GM21723 (cell line): ENCODE results near the gene JPT2.
"Not testable (repeated sequence)": the region's sequence is repeated elsewhere in the genome, so short reads cannot be mapped to it uniquely, and the experiment has no call there.

Experiments
- ATAC-seq: cut with Tn5 transposase; IDR thresholded peaks from one replicate; pipeline ENCODE4 v1.9.1; 2021; ENCODE audit warnings: mild to moderate bottlenecking, moderate library complexity; ENCODE audit not compliant: unreplicated experiment

The JPT2 gene

GRCh38 chr16:1727651-1728624, 49.9 kb downstream of the JPT2 start:
- no peak for ATAC-seq

DNA sequence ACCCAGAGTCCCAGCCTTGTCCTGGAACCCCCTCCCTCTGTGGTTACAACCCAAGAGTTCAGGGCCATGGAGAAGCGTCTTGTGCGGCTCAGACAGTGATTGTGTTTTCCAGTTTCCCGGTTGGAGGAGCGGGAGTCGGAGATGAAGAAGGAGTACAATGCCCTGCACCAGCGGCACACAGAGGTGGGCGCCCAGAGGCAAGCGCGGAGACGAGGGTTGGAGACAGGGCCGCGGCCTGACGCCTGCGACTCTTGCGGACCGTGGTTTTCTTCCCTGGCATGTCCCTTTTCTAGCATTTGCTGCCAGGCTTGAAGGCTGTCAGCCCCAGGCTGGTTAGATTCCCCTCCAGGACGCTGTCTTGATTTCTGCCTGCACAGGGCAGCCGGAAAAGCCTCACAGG, 50.9 kb downstream of the JPT2 start:
- no peak for ATAC-seq

DNA sequence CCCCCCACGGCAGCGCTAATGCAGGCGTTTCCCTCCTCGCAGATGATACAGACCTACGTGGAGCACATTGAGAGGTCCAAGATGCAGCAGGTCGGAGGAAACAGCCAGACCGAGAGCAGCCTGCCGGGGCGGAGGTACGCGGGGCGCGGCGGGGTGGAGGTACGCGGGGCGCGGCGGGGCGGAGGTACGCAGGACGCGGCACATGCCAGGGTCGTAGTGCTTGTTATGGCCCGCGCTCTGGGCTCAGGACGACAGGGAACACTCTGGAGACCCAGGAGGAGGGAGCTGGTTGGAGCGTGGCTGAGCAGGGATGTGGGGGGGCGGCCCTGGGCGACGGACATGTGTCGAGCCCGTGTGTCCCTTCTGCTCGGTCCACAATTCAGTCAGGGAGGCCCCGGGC, 51.4 kb downstream of the JPT2 start:
- ATAC-seq, result no peak

DNA sequence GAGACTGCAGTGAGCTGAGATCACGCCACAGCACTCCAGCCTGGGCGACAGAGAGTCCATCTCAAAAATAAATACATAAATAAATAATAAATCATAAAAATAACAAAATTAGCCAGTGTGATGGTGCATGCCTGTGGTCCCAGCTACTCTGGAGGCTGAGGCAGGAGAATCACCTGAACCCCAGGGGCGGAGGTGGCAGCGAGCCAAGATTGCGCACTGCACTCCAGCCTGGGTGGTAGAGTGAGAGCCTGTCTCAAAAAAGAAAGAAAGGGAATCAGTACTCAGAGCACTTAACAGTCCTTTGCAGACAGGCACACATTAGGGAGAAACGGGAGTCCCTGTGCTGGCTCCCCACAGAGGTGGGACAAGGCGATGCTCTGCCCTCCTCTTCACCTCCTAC, 53.0 kb downstream of the JPT2 start:
- ATAC-seq, result no peak

GRCh38 chr16:1731603-1732002, 53.5 kb downstream of the JPT2 start:
- no peak for ATAC-seq

- no peak for ATAC-seq
These were observed 54.0 kb downstream of the JPT2 start for GRCh38 chr16:1732071-1732470.

GRCh38 chr16:1732551-1732987, 54.5 kb downstream of the JPT2 start:
- not testable (repeated sequence) for ATAC-seq

- no peak for ATAC-seq
These were observed 56.0 kb downstream of the JPT2 start for GRCh38 chr16:1734123-1734522.

DNA sequence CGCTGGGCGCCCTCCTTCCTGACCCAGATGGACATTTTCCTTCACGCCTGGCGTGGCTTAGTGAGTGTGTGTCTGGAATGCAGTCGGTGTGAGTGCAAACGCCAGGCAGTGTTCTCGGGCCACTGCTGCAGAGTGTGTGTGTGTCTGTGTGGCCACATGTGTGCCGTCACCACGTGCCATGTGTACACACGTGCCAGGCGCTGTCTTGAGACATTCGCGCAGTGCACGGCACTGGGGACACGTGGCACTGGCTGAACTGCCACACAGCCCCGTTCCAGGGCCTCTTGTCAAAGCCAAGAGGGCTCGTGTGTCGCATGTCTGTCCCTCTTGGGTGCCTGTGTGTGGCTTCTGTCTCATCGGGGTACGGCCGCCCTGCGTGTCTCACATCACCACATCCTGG, 56.7 kb downstream of the JPT2 start:
- no peak for ATAC-seq

- no peak for ATAC-seq
These were observed 62.2 kb downstream of the JPT2 start for GRCh38 chr16:1740234-1740633.

DNA sequence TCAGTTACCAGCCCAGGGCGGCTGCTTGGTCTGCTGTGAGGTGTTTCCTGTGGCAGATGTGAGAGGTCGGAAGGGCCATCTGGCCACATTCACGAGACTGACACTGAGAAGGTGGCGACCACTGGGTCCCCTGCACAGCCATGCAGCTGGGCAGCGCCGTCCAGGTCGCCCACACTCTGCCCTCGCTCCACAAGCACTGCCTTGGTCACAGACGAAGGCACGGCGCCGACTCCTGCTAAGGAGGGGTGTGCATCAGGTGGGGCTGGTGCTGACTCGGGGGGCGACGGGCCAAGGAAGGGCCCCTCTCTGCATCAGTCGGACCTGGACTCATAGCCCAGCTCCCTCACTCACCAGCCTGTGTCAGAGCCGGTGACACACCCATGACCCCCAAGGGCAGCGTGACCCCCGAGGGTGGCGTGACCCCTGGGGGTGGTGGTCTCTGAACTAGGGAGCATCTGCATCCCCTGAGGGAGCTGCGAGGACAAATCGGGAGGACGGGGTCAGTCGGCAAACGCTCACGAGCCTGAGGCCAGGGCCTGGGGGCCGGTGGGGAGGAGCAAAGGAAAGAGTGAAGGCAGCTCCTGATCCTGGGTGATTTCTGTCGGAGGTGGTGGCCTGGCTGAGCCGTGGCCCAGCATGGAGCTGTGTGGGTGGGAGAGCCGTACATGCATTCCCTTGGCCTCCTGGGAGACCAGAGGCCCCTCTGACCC, 62.9 kb downstream of the JPT2 start:
- ATAC-seq, result no peak

GRCh38 chr16:1741553-1742165, 63.6 kb downstream of the JPT2 start:
- no peak for ATAC-seq

DNA sequence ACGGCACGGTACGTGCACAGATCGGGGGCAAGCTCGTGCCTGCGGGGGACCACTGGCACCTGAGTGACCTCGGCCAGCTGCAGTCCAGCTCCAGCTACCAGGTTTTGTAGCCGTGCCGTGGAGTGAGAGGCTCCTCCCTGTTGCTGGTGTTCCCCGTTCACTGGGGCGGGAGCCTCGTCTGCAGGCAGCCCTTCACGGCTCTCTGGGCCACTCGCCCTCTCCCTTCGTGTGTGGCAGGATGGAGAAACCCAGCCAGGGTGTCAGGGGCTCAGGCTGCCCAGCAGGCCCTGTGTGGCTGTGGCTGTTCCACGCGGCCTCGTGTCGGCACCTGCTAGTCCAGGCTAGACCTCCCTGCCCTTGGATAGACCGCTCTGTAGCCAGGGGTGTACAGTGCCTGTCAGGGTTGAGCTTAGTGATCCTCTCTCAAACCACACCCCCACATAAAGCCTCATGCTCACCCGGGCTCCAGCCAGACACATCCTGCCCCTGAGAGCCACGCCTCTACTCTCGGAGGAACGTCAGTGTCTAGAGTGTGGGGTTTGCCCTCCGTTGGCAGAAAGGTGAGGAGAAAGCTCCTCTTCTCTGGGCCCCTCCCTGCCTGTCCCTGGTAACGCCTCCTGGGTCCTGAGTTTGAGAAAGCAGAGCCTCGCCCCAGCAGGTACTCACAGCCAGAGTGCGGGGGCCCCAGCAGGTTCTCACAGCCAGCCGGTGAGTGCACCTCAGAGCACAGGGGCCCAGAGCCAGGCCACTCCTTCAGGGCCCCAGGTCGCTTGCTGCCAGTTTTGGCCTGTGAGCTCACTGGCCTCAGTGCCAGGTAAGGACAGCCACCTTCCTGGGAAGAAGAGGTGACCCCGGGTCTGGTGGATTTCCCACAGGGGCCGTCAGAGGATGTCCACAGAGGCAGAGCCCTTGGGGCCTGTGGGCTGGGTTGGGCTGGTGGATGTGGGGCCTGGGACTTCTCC, 65.6 kb downstream of the JPT2 start:
- ATAC-seq, result no peak

DNA sequence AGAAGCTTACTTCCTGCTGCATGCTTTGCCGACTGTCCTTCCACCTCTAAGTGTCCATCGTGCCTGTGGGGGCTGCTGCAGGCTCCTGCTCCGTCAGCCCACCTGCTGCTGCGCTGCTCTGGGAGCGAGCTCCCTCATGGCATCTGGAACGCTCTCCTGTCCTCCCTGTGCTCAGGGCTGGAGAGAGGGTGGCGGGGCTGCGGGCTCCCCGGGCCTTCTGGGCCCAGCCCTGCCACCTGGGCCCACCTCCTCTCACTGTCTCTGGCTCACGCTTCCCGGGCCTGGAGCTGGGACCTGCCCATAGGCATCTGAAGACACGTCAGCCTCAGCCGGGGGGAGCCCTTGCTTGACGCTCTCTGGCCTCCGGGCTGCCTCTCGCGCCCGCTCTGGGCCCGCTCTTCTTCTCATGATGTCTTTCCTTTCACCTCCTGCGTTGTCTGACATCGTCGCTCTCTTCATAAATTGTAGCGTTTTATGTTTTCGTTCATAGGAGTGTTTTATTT, 66.3 kb downstream of the JPT2 start:
- no peak for ATAC-seq

- ATAC-seq, result no peak
These were observed 67.3 kb downstream of the JPT2 start for GRCh38 chr16:1745181-1745899.

GRCh38 chr16:1745900-1746692, 68.0 kb downstream of the JPT2 start:
- ATAC-seq, result no peak

DNA sequence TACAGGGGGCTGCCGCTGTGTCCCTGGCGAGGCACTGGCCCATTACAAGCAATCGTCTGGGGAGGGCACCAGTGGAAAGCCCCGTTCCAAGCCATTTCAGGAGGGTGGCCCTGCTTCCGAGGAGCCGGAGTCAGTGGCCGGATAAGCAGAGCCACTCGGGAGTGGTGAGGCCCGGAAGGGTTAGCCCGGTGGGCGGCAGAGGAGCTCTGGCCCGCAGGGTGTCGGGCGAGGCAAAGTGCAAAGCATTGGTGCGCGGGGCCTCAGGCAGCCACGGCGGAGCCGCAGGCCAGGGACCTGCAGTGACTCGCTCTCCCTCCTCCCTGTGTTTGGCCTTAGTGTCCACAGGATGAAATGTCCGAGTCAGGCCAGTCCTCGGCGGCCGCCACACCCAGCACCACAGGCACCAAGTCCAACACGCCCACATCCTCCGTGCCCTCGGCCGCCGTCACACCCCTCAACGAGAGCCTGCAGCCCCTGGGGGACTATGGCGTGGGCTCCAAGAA, 68.7 kb downstream of the JPT2 start:
- ATAC-seq, result no peak

GRCh38 chr16:1747934-1748333, 69.9 kb downstream of the JPT2 start:
- ATAC-seq, result no peak
